OCI-LY1 (cell line): ENCODE data around the gene PTPRT.
"Not testable (repeated sequence)": the region's sequence is repeated elsewhere in the genome, so short reads cannot be mapped to it uniquely, and the experiment has no call there.

Experiments used
- EZH2 ChIP-seq: fragments of 200-600 bp; sonication (generic), shearing (Covaris generic); IDR thresholded peaks from 2 replicates; pipeline ENCODE4 v1.8.0; 2017; ENCODE audit warnings: borderline replicate concordance, mixed run types, mild to moderate bottlenecking, antibody characterized with exemption, low read length, moderate library complexity, mixed read lengths
- TF ChIP-seq, protein P1 (sequence below): fragments of 200-600 bp; sonication (generic), shearing (Covaris generic); IDR thresholded peaks from 2 replicates; pipeline ENCODE4 v1.5.1; 2017; ENCODE audit warnings: mild to moderate bottlenecking, antibody characterized with exemption, low read length, moderate library complexity, mixed read lengths

DNA sequence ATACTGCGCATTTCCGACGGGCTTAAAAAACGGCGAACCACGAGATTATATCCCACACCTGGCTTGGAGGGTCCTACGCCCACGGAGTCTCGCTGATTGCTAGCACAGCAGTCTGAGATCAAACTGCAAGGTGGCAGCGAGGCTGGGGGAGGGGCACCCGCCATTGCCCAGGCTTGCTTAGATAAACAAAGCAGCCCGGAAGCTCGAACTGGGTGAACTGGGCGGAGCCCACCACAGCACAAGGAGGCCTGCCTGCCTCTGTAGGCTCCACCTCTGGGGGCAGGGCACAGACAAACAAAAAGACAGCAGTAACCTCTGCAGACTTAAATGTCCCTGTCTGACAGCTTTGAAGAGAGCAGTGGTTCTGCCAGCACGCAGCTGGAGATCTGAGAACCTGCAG lies 983.1 kb downstream of the PTPRT start:
- TF ChIP-seq, protein P1, sequence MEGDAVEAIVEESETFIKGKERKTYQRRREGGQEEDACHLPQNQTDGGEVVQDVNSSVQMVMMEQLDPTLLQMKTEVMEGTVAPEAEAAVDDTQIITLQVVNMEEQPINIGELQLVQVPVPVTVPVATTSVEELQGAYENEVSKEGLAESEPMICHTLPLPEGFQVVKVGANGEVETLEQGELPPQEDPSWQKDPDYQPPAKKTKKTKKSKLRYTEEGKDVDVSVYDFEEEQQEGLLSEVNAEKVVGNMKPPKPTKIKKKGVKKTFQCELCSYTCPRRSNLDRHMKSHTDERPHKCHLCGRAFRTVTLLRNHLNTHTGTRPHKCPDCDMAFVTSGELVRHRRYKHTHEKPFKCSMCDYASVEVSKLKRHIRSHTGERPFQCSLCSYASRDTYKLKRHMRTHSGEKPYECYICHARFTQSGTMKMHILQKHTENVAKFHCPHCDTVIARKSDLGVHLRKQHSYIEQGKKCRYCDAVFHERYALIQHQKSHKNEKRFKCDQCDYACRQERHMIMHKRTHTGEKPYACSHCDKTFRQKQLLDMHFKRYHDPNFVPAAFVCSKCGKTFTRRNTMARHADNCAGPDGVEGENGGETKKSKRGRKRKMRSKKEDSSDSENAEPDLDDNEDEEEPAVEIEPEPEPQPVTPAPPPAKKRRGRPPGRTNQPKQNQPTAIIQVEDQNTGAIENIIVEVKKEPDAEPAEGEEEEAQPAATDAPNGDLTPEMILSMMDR, result not testable (repeated sequence)
- TF ChIP-seq EZH2, result not testable (repeated sequence)
